GM12891 (cell line): ENCODE measurements around the gene NALCN.

Experiments used
- POLR2A ChIP-seq: IDR thresholded peaks from 2 replicates; pipeline ENCODE4 v1.6.1; 2011; ENCODE audit warnings: low read depth, low read length, control low read depth
- POLR2AphosphoS5 ChIP-seq: IDR thresholded peaks from 2 replicates; pipeline ENCODE4 v1.6.1; 2011; ENCODE audit warnings: low read depth, low read length, control low read depth
- POU2F2 ChIP-seq: IDR thresholded peaks from 2 replicates; pipeline ENCODE4 v1.6.1; 2011; ENCODE audit warnings: low read depth, mild to moderate bottlenecking, control low read depth, low read length, moderate library complexity

DNA sequence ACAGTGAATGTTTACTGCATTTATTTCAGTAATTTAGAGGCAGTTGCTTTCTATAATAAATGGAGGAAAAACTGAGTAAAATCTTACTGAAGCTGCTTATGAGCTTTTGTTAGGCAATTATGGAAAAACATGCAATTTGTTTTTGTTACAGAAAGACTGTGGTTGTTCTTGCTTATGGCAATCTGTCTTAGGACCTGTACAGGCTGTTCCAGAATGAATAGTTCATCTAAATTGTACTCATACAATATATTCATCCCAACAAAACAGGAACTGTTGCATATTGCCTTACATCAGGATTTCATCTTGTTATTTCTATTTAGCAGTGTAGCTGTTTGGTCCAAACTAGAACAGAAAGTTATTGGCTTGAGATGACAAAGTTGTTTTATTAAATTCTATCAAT is 199.2 kb downstream of the NALCN start:
- TF ChIP-seq POU2F2 (no peak), POLR2AphosphoS5 (no peak), POLR2A (no peak)
